GM12878 (cell line): ENCODE results near the gene LMCD1. TPM values are rescaled to one million over a fixed set of nuclear protein-coding genes. Genes with fewer than 3 reads are reported as not detected.

Experiments used
- ATAC-seq: fragments of 200-7000 bp; cut with Tn5 transposase; 3 replicates; pipeline ENCODE4 v1.9.1; 2020; ENCODE audit warnings: mild to moderate bottlenecking, moderate library complexity
- BruUV-seq: library from RNA; stranded (reverse); fragments of 400-500 nt; replicated peaks from 2 replicates; lab custom pipeline; 2021; lab: Mats Ljungman, UMichigan
- CTCF ChIA-PET: fragments of 300-600 bp; sonication (Branson Sonifier 250); formaldehyde crosslinking; extraction: SDS; loops from one replicate; lab custom pipeline; 2021; ENCODE audit warnings: inconsistent platforms; lab: Yijun Ruan, JAX
- POLR2A ChIA-PET: fragments of 350-600 bp; formaldehyde crosslinking; extraction: SDS; loops from one replicate; lab custom pipeline; 2021; ENCODE audit warnings: inconsistent platforms; lab: Charles Lee
- RAD21 ChIA-PET: fragments of 300-600 bp; sonication (Branson Sonifier 250); formaldehyde crosslinking; loops from one replicate; lab custom pipeline; 2023; ENCODE audit warnings: antibody characterized with exemption; ENCODE audit not compliant: unreplicated experiment; lab: Charles Lee
- SMC1A ChIA-PET: fragments of 300-600 bp; sonication (Branson Sonifier 250); formaldehyde crosslinking; loops from one replicate; lab custom pipeline; 2023; ENCODE audit not compliant: unreplicated experiment, uncharacterized antibody; lab: Charles Lee
- DNase-seq: peaks from one replicate; pipeline ENCODE4 v3.0.0-alpha.2; 2011; ENCODE audit warnings: low read depth, low spot score
- FAIRE-seq: peaks from 3 replicates; lab custom pipeline; 2011; peaks lifted over from hg19 to GRCh38; lab: Jason Lieb, UNC
- H2AFZ ChIP-seq: 2 replicates; pipeline ENCODE4 v1.6.0; 2011; ENCODE audit warnings: low read depth, low read length, control low read depth; ENCODE audit not compliant: control insufficient read depth
- H3K27ac ChIP-seq: 2 replicates; pipeline ENCODE4 v1.5.1; 2011; ENCODE audit warnings: control low read depth; ENCODE audit not compliant: control insufficient read depth, insufficient read depth
- H3K27me3 ChIP-seq, 2 experiments: replicated peaks in 1 of 2; 2 replicates each; pipeline versions ENCODE4 v1.6.0 to v1.6.1; 2011; ENCODE audit warnings: low read length in 1 of 2; ENCODE audit not compliant: control insufficient read depth in 2 of 2, insufficient read depth in 2 of 2
- H3K36me3 ChIP-seq, 2 experiments: 2 replicates each; pipeline ENCODE4 v1.5.1; 2011; ENCODE audit warnings: low read length in 1 of 2; ENCODE audit not compliant: control insufficient read depth in 2 of 2, insufficient read depth in 2 of 2
- H3K4me1 ChIP-seq: 2 replicates; pipeline ENCODE4 v1.6.1; 2011; ENCODE audit warnings: mild to moderate bottlenecking, low read length, moderate library complexity, mixed read lengths; ENCODE audit not compliant: control insufficient read depth, insufficient read depth
- H3K4me2 ChIP-seq: 2 replicates; pipeline ENCODE4 v1.6.0; 2011; ENCODE audit warnings: control low read depth; ENCODE audit not compliant: control insufficient read depth, insufficient read depth
- H3K4me3 ChIP-seq: fragments of 200-600 bp; sonication (generic); 2 replicates; pipeline ENCODE4 v1.5.1; 2016
- H3K79me2 ChIP-seq: 2 replicates; pipeline ENCODE4 v1.6.0; 2011; ENCODE audit warnings: low read length; ENCODE audit not compliant: control insufficient read depth, insufficient read depth
- H3K9ac ChIP-seq: 2 replicates; pipeline ENCODE4 v1.8.0; 2011; ENCODE audit warnings: low read length, control low read depth, mixed read lengths; ENCODE audit not compliant: control insufficient read depth, insufficient read depth
- H3K9me3 ChIP-seq: replicated peaks from 3 replicates; pipeline ENCODE4 v1.5.1; 2011; ENCODE audit warnings: mild to moderate bottlenecking, low read length; ENCODE audit not compliant: control insufficient read depth, insufficient read depth
- H4K20me1 ChIP-seq: 2 replicates; pipeline ENCODE4 v1.6.0; 2011; ENCODE audit not compliant: control insufficient read depth, insufficient read depth
- CREB1 ChIP-seq: IDR thresholded peaks from 2 replicates; pipeline ENCODE4 v1.6.1; 2012; ENCODE audit warnings: low read depth, mild to moderate bottlenecking, inconsistent platforms
- MYC ChIP-seq: IDR thresholded peaks from 2 replicates; pipeline ENCODE4 v1.6.1; 2011; ENCODE audit warnings: mild to moderate bottlenecking, low read length, moderate library complexity, inconsistent platforms; ENCODE audit not compliant: insufficient read depth, insufficient replicate concordance, insufficient read length, severe bottlenecking
- NFIC ChIP-seq: IDR thresholded peaks from 2 replicates; pipeline ENCODE4 v1.6.1; 2012; ENCODE audit warnings: low read depth, mild to moderate bottlenecking, inconsistent platforms, low read length, moderate library complexity
- NFYB ChIP-seq: IDR thresholded peaks from 2 replicates; pipeline ENCODE4 v1.6.1; 2011; ENCODE audit warnings: low read depth, mild to moderate bottlenecking, low read length, improper control_type of control experiment, moderate library complexity; ENCODE audit not compliant: insufficient read depth
- PAX5 ChIP-seq: IDR thresholded peaks from 2 replicates; pipeline ENCODE4 v1.6.1; 2011; ENCODE audit warnings: low read depth, low read length, borderline replicate concordance
- SREBF1 ChIP-seq: IDR thresholded peaks from 2 replicates; pipeline ENCODE4 v1.6.1; 2012; ENCODE audit warnings: mild to moderate bottlenecking, low read length
- SRF ChIP-seq, 2 experiments: IDR thresholded peaks; 2 replicates each; pipeline ENCODE4 v1.6.1; 2011; ENCODE audit warnings: low read depth in 2 of 2, low read length in 2 of 2, mild to moderate bottlenecking in 1 of 2, moderate library complexity in 1 of 2
- SUZ12 ChIP-seq: fragments of 200-600 bp; sonication (generic); IDR thresholded peaks from one replicate; pipeline ENCODE4 v1.6.1; 2018; ENCODE audit warnings: antibody characterized with exemption, mild to moderate bottlenecking; ENCODE audit not compliant: unreplicated experiment
- TCF12 ChIP-seq: IDR thresholded peaks from 2 replicates; pipeline ENCODE4 v1.6.1; 2011; ENCODE audit warnings: low read depth, mild to moderate bottlenecking, low read length
- WGBS: methylation state at CpG from one replicate; pipeline ENCODE4 v1.1.6; 2016; ENCODE audit warnings: low lambda C conversion rate; ENCODE audit not compliant: insufficient replicate concordance, insufficient coverage; ENCODE audit errors: missing lambda C conversion rate; 5-methylcytosine and 5-hydroxymethylcytosine counted together
- in situ Hi-C: fragments of 300-500 bp; cut with MboI; formaldehyde crosslinking; loops from 9 replicates; pipeline ENCODE4 v1.14.3; 2018; ENCODE audit warnings: mixed read lengths
- intact Hi-C: fragments of 100-400 bp; cut with micrococcal nuclease; formaldehyde crosslinking; loops from one replicate; pipeline ENCODE4 v1.14.2; 2022; ENCODE audit not compliant: unreplicated experiment
- polyA plus RNA-seq, 11 experiments: library from polyadenylated mRNA; depleted of rRNA in 4 of 11; unstranded in 6 of 11; stranded (reverse) in 5 of 11; fragments of >200 nt; fragmentation: Nextera tagmentation in 4 of 11; fragmentation: Illumina TruSeq in 1 of 11; extraction: Ambion mirVana in 4 of 11; extraction: Trizol in 1 of 11; gene quantifications; 1 replicate in 1 of 11; 2 replicates in 10 of 11; pipeline versions ENCODE4 v1.2.1 to v1.2.3, GENCODE V29; 2011 to 2016; ENCODE audit warnings: inconsistent platforms in 2 of 11, missing spikeins in 2 of 11, low read depth in 1 of 11
- total RNA-seq, 4 experiments: library from RNA; depleted of rRNA in 3 of 4; stranded (reverse); fragments of >200 nt in 3 of 4; fragmentation: Illumina TruSeq in 1 of 4; extraction: Trizol in 1 of 4; gene quantifications; 2 replicates each; pipeline versions ENCODE4 v1.2.1 to v1.2.3, GENCODE V29; 2013 to 2021
- TF ChIP-seq, protein P1 (sequence below): fragments of 150-350 bp; IDR thresholded peaks from 2 replicates; pipeline ENCODE4 v1.6.1; 2014; ENCODE audit warnings: mild to moderate bottlenecking, low read depth, low read length

The LMCD1 gene
- total and polyA plus RNA-seq, 10 of the 15 experiments (the other 5 are each of a cell fraction or from before 2014, with no cell fraction given) = 0.27 to 6.4 (median 1.7) TPM

DNA sequence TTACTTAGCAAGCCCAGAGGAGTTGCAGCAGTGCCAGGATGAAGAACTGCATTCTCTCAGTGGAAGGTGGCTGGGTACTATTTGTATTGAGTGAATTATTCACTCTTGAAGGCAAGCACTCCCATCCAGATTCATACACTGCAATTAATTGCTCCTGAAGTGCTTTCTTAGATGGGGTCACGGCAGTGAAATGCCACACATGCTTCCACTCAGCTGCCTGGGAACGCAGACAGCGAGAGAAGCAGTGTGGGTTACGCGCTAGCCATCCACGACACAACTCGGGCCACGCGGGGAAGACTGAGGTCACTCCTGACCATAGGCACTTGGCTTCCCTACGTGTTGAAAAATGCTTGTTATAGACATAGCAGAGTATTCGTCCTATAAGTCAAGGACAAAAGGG lies 30.8 kb upstream of the LMCD1 start:
- in situ Hi-C loops (no loop called here), intact Hi-C loops (no loop called here)
- RAD21 ChIA-PET = no interaction called here
- SMC1A ChIA-PET = no interaction called here
- H3K4me2 ChIP-seq = no peak overlapping the region
- no peak for TF ChIP-seq TCF12
- TF ChIP-seq SRF (IDR thresholded peaks at IDR 0.05; ENCODE audit: low read depth in 2 of 2, low read length in 2 of 2) = no peak
- TF ChIP-seq CREB1 = no peak
- TF ChIP-seq PAX5 = no peak
- TF ChIP-seq, protein P1, sequence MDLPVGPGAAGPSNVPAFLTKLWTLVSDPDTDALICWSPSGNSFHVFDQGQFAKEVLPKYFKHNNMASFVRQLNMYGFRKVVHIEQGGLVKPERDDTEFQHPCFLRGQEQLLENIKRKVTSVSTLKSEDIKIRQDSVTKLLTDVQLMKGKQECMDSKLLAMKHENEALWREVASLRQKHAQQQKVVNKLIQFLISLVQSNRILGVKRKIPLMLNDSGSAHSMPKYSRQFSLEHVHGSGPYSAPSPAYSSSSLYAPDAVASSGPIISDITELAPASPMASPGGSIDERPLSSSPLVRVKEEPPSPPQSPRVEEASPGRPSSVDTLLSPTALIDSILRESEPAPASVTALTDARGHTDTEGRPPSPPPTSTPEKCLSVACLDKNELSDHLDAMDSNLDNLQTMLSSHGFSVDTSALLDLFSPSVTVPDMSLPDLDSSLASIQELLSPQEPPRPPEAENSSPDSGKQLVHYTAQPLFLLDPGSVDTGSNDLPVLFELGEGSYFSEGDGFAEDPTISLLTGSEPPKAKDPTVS = no peak
- no peak for TF ChIP-seq MYC
- no peak for TF ChIP-seq SREBF1
- TF ChIP-seq NFYB = no peak
- no peak for TF ChIP-seq SUZ12
- no peak for TF ChIP-seq NFIC
- DNase-seq = no peak
- H3K4me1 ChIP-seq = no peaks in the 10 kb centered on the region
- H3K4me3 ChIP-seq = no peak overlapping the region
- no peak for ATAC-seq
- no peak overlapping the region for H3K27ac ChIP-seq
- POLR2A ChIA-PET = no interaction called here
- H3K36me3 ChIP-seq = no peaks in the 10 kb centered on the region
- WGBS = 61% methylated on average over 11 of the region's 11 CpGs
- no peaks in the 10 kb centered on the region for H4K20me1 ChIP-seq
- H3K27me3 ChIP-seq = no peaks in the 10 kb centered on the region
- CTCF ChIA-PET = no interaction called here
- H3K9ac ChIP-seq = no peak overlapping the region
- H3K9me3 ChIP-seq = no peaks in the 10 kb centered on the region
- no peak for FAIRE-seq
- no TSS peak for BruUV-seq
- H2AFZ ChIP-seq = no peak overlapping the region
- no peaks in the 10 kb centered on the region for H3K79me2 ChIP-seq
